ENCODE results near the gene LPAR6.

Gene LPAR6

GRCh38 chr13:48391257-48391656 is 21.7 kb downstream of the LPAR6 start:
- no peak overlapping the region for H2AFZ ChIP-seq (ENCODE audit: low read depth, low read length)
- H3K9ac ChIP-seq (ENCODE audit: low read depth, low read length), result no peak overlapping the region
- no peaks in the 10 kb centered on the region for H3K4me1 ChIP-seq (ENCODE audit: insufficient read depth, low read length)
- H3K9me3 ChIP-seq (ENCODE audit: insufficient read depth, low read length, severe bottlenecking), result peaks cover 5% of the 10 kb centered on the region
- H3K36me3 ChIP-seq (ENCODE audit: insufficient read depth, low read length), result peaks cover 48% of the 10 kb centered on the region
- H3K27ac ChIP-seq (ENCODE audit: low read length), result no peak overlapping the region
- no peak for TF ChIP-seq EZH2 (IDR thresholded peaks at IDR 0.05; ENCODE audit: borderline replicate concordance, low read depth, low read length, severe bottlenecking)
- no peak for TF ChIP-seq CTCF (IDR thresholded peaks at IDR 0.05; ENCODE audit: borderline replicate concordance, extremely low read depth, low read length, poor library complexity, severe bottlenecking)
- no peaks in the 10 kb centered on the region for H4K20me1 ChIP-seq (ENCODE audit: insufficient read depth, low read length)
- ATAC-seq (ENCODE audit: insufficient read depth, low read depth) (no peak), DNase-seq (no peak)
- no peak overlapping the region for H3K4me3 ChIP-seq (ENCODE audit: low read depth in 1 of 2, low read length in 2 of 2)
- no peak overlapping the region for H3K4me2 ChIP-seq (ENCODE audit: insufficient read depth, low read length)
- H3K79me2 ChIP-seq (ENCODE audit: insufficient read depth, low read length), result no peaks in the 10 kb centered on the region; the same call in 1 of the 2 replicates
- H3K27me3 ChIP-seq (ENCODE audit: insufficient read depth, low read length, poor library complexity), result no peaks in the 10 kb centered on the region

GRCh38 chr13:48386816-48387215 is 26.1 kb downstream of the LPAR6 start:
- ATAC-seq (ENCODE audit: insufficient read depth, low read depth) (no peak), DNase-seq (no peak)
- TF ChIP-seq CTCF (IDR thresholded peaks at IDR 0.05; ENCODE audit: borderline replicate concordance, extremely low read depth, low read length, poor library complexity, severe bottlenecking), result no peak
- no peak for TF ChIP-seq EZH2 (IDR thresholded peaks at IDR 0.05; ENCODE audit: borderline replicate concordance, low read depth, low read length, severe bottlenecking)

GRCh38 chr13:48383384-48383783 is 29.5 kb downstream of the LPAR6 start:
- Histone ChIP-seq H3K9me3 (ENCODE audit: insufficient read depth, low read length, severe bottlenecking) (no peaks in the 10 kb centered on the region), H3K4me3 (ENCODE audit: low read depth in 1 of 2, low read length in 2 of 2) (no peak overlapping the region), H3K4me2 (ENCODE audit: insufficient read depth, low read length) (no peak overlapping the region), H3K79me2 (ENCODE audit: insufficient read depth, low read length) (peaks cover 8% of the 10 kb centered on the region; the same call in 1 of the 2 replicates), H4K20me1 (ENCODE audit: insufficient read depth, low read length) (no peaks in the 10 kb centered on the region), H3K27me3 (ENCODE audit: insufficient read depth, low read length, poor library complexity) (no peaks in the 10 kb centered on the region), H3K36me3 (ENCODE audit: insufficient read depth, low read length) (peaks cover 68% of the 10 kb centered on the region), H3K9ac (ENCODE audit: low read depth, low read length) (no peak overlapping the region), H2AFZ (ENCODE audit: low read depth, low read length) (no peak overlapping the region), H3K4me1 (ENCODE audit: insufficient read depth, low read length) (no peaks in the 10 kb centered on the region), H3K27ac (ENCODE audit: low read length) (no peak overlapping the region)
- ATAC-seq (ENCODE audit: insufficient read depth, low read depth) (no peak), DNase-seq (no peak)
- TF ChIP-seq CTCF (IDR thresholded peaks at IDR 0.05; ENCODE audit: borderline replicate concordance, extremely low read depth, low read length, poor library complexity, severe bottlenecking) (no peak), EZH2 (IDR thresholded peaks at IDR 0.05; ENCODE audit: borderline replicate concordance, low read depth, low read length, severe bottlenecking) (no peak)

More at GRCh38 chr13:48386816-48387215, 26.1 kb downstream of the LPAR6 start:
- Histone ChIP-seq H3K36me3 (ENCODE audit: insufficient read depth, low read length) (peaks cover 51% of the 10 kb centered on the region), H4K20me1 (ENCODE audit: insufficient read depth, low read length) (no peaks in the 10 kb centered on the region), H3K4me3 (ENCODE audit: low read depth in 1 of 2, low read length in 2 of 2) (no peak overlapping the region), H3K4me1 (ENCODE audit: insufficient read depth, low read length) (no peaks in the 10 kb centered on the region), H3K79me2 (ENCODE audit: insufficient read depth, low read length) (peaks cover 8% of the 10 kb centered on the region; the same call in 1 of the 2 replicates), H3K4me2 (ENCODE audit: insufficient read depth, low read length) (no peak overlapping the region), H2AFZ (ENCODE audit: low read depth, low read length) (no peak overlapping the region), H3K27ac (ENCODE audit: low read length) (no peak overlapping the region), H3K9me3 (ENCODE audit: insufficient read depth, low read length, severe bottlenecking) (peaks cover 2% of the 10 kb centered on the region), H3K9ac (ENCODE audit: low read depth, low read length) (no peak overlapping the region), H3K27me3 (ENCODE audit: insufficient read depth, low read length, poor library complexity) (no peaks in the 10 kb centered on the region)

GRCh38 chr13:48380581-48380980 is 32.3 kb downstream of the LPAR6 start:
- no peak overlapping the region for H3K4me3 ChIP-seq (ENCODE audit: low read depth in 1 of 2, low read length in 2 of 2)
- TF ChIP-seq EZH2 (IDR thresholded peaks at IDR 0.05; ENCODE audit: borderline replicate concordance, low read depth, low read length, severe bottlenecking) (no peak), CTCF (IDR thresholded peaks at IDR 0.05; ENCODE audit: borderline replicate concordance, extremely low read depth, low read length, poor library complexity, severe bottlenecking) (no peak)

More at GRCh38 chr13:48380581-48380980, 32.3 kb downstream of the LPAR6 start:
- H3K9ac ChIP-seq (ENCODE audit: low read depth, low read length), result no peak overlapping the region
- no peak overlapping the region for H2AFZ ChIP-seq (ENCODE audit: low read depth, low read length)
- ATAC-seq (ENCODE audit: insufficient read depth, low read depth), result no peak
- no peak for DNase-seq
- H3K9me3 ChIP-seq (ENCODE audit: insufficient read depth, low read length, severe bottlenecking), result no peaks in the 10 kb centered on the region
- no peaks in the 10 kb centered on the region for H3K4me1 ChIP-seq (ENCODE audit: insufficient read depth, low read length)
- H3K4me2 ChIP-seq (ENCODE audit: insufficient read depth, low read length), result no peak overlapping the region
- H4K20me1 ChIP-seq (ENCODE audit: insufficient read depth, low read length), result no peaks in the 10 kb centered on the region
- H3K36me3 ChIP-seq (ENCODE audit: insufficient read depth, low read length), result peaks cover 83% of the 10 kb centered on the region
- peaks cover 7% of the 10 kb centered on the region; the same call in 1 of the 2 replicates for H3K79me2 ChIP-seq (ENCODE audit: insufficient read depth, low read length)
- no peaks in the 10 kb centered on the region for H3K27me3 ChIP-seq (ENCODE audit: insufficient read depth, low read length, poor library complexity)
- no peak overlapping the region for H3K27ac ChIP-seq (ENCODE audit: low read length)
